Panc1 (cell line): Measurements from ENCODE around the gene CCDC6. TPM values are rescaled to one million over a fixed set of nuclear protein-coding genes. Genes with fewer than 3 reads are reported as not detected.
"Not testable (repeated sequence)": the region's sequence is repeated elsewhere in the genome, so short reads cannot be mapped to it uniquely, and the experiment has no call there.

Source experiments
- ATAC-seq: fragments of 200-7000 bp; cut with Tn5 transposase; 2 replicates; pipeline ENCODE4 v1.9.1; 2020; ENCODE audit warnings: mild to moderate bottlenecking, moderate library complexity
- BruUV-seq: library from RNA; stranded (reverse); fragments of 400-500 nt; replicated peaks from 2 replicates; lab custom pipeline; 2021; lab: Mats Ljungman, UMichigan
- CTCF ChIA-PET: fragments of 300-600 bp; sonication (Branson Sonifier 250); formaldehyde crosslinking; loops from one replicate; lab custom pipeline; 2022; ENCODE audit warnings: antibody characterized with exemption; lab: Charles Lee
- POLR2A ChIA-PET: fragments of 300-600 bp; sonication (Branson Sonifier 250); formaldehyde crosslinking; loops from one replicate; lab custom pipeline; 2022; ENCODE audit warnings: antibody characterized with exemption; lab: Charles Lee
- DNase-seq: peaks from one replicate; pipeline ENCODE4 v3.0.0-alpha.2; 2010; ENCODE audit warnings: low read depth, low spot score
- H3K27ac ChIP-seq: 2 replicates; pipeline ENCODE4 v1.5.1; 2011; ENCODE audit warnings: mild to moderate bottlenecking, low read length, inconsistent platforms
- H3K27me3 ChIP-seq: fragments of 200-500 bp; sonication (Bioruptor generic); 2 replicates; pipeline ENCODE4 v1.6.0; 2014; ENCODE audit warnings: low read length, inconsistent platforms; ENCODE audit not compliant: control insufficient read depth, insufficient read depth
- H3K36me3 ChIP-seq: fragments of 200-500 bp; sonication (Bioruptor generic); 2 replicates; pipeline ENCODE4 v1.5.1; 2014; ENCODE audit warnings: inconsistent platforms, mild to moderate bottlenecking, low read length, moderate library complexity; ENCODE audit not compliant: control insufficient read depth, insufficient read depth
- H3K4me1 ChIP-seq: 2 replicates; pipeline ENCODE4 v1.5.1; 2011; ENCODE audit warnings: inconsistent platforms, mild to moderate bottlenecking, low read length, moderate library complexity; ENCODE audit not compliant: control insufficient read depth, insufficient read depth
- H3K4me3 ChIP-seq, 2 experiments: 2 replicates each; pipeline ENCODE4 v1.5.1; 2011 to 2012; ENCODE audit warnings: low read depth in 2 of 2, low read length in 2 of 2, mild to moderate bottlenecking in 2 of 2, inconsistent platforms in 1 of 2, moderate library complexity in 1 of 2
- H3K9me3 ChIP-seq: fragments of 200-500 bp; sonication (Bioruptor generic); 2 replicates; pipeline ENCODE4 v1.5.1; 2014; ENCODE audit warnings: low read depth, mild to moderate bottlenecking, inconsistent platforms, low read length, moderate library complexity; ENCODE audit not compliant: control insufficient read depth, insufficient read depth
- POLR2AphosphoS5 ChIP-seq: IDR thresholded peaks from 2 replicates; pipeline ENCODE4 v1.6.1; 2012; ENCODE audit warnings: mild to moderate bottlenecking, low read depth, low read length, moderate library complexity
- SIN3A ChIP-seq: IDR thresholded peaks from 2 replicates; pipeline ENCODE4 v1.6.1; 2012; ENCODE audit warnings: low read depth, mild to moderate bottlenecking, low read length, moderate library complexity, borderline replicate concordance; ENCODE audit not compliant: insufficient read depth
- TCF7L2 ChIP-seq: IDR thresholded peaks from 2 replicates; pipeline ENCODE4 v1.6.1; 2011; ENCODE audit warnings: mild to moderate bottlenecking, low read depth, low read length, inconsistent platforms
- in situ Hi-C: cut with HindIII; loops from 2 replicates; pipeline ENCODE4 v1.10.0; 2016; ENCODE audit warnings: low sequenced_read_pairs, low pct_unique_long_range_greater_than_20kb
- intact Hi-C: fragments of 100-400 bp; cut with micrococcal nuclease; formaldehyde crosslinking; loops from one replicate; pipeline ENCODE4 v1.10.0; 2022; ENCODE audit not compliant: unreplicated experiment
- total RNA-seq: library from RNA; stranded (reverse); gene quantifications from one replicate; pipeline ENCODE4 v1.2.1, GENCODE V29; 2021; ENCODE audit not compliant: unreplicated experiment
- TF ChIP-seq, protein P1 (sequence below): fragments of 450-650 bp; IDR thresholded peaks from 2 replicates; pipeline ENCODE4 v1.5.1; 2017; ENCODE audit warnings: mild to moderate bottlenecking
- TF ChIP-seq, protein P2 (sequence below), 2 experiments: IDR thresholded peaks; 2 replicates each; pipeline ENCODE4 v1.6.1; 2011 to 2012; ENCODE audit warnings: low read depth in 2 of 2, control low read depth in 1 of 2, low read length in 1 of 2, mild to moderate bottlenecking in 1 of 2, moderate library complexity in 1 of 2; ENCODE audit not compliant: insufficient read depth in 1 of 2

The CCDC6 gene
- total RNA-seq, 1 experiment from 2014 or later, result 48.7 TPM

DNA sequence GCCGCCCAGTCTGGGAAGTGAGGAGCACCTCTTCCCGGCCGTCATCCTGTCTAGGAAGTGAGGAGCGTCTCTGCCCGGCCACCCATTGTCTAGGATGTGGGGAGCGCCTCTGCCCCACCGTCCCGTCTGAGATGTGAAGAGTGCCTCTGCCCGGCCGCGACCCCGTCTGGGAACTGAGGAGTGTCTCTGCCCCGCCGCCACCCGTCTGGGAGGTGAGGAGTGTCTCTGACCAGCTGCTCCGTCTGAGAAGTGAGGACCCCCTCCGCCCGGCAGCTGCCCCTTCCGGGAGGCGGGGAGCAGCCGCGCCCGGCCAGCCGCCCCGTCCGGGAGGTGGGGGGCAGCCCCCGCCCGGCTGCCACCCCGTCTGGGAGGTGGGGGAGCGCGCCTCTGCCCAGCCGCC, 162.2 kb downstream of the CCDC6 start:
- H3K4me1 ChIP-seq, H3K4me3 ChIP-seq, in situ Hi-C loops, POLR2A ChIA-PET, H3K27me3 ChIP-seq, ATAC-seq, H3K27ac ChIP-seq, H3K9me3 ChIP-seq, BruUV-seq, DNase-seq, intact Hi-C loops, H3K36me3 ChIP-seq, CTCF ChIA-PET: not testable (repeated sequence)

DNA sequence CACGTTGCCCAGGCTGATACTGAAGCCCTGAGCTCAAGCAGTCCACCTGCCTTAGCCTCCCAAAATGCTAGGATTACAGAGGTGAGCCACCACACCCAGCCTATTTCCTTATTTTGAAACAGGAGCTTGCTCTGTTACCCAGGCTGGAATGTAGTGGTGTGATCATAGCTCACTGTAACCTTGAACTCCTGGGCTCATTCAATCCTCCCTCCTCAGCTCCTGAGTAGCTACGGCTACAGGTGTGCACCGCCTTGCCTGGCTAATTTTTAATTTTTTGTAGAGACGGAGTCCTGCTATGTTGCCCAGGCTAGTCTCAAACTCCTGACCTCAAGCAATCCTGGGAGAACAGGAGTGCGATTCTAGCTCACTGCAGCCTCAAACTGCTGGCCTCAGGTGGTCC, 164.8 kb downstream of the CCDC6 start:
- ChIA-PET POLR2A (no interaction called here), CTCF (no interaction called here)
- DNase-seq, result no peak
- Histone ChIP-seq H3K36me3 (no peaks in the 10 kb centered on the region), H3K27me3 (peaks cover 9% of the 10 kb centered on the region; the same call in 1 of the 2 replicates), H3K27ac (no peak overlapping the region), H3K9me3 (no peaks in the 10 kb centered on the region), H3K4me1 (no peaks in the 10 kb centered on the region), H3K4me3 (no peak overlapping the region)
- no peak for ATAC-seq
- BruUV-seq, result no TSS peak
- in situ Hi-C loops, result no loop called here
- TF ChIP-seq SIN3A (no peak), POLR2AphosphoS5 (no peak)
- intact Hi-C loops, result no loop called here

DNA sequence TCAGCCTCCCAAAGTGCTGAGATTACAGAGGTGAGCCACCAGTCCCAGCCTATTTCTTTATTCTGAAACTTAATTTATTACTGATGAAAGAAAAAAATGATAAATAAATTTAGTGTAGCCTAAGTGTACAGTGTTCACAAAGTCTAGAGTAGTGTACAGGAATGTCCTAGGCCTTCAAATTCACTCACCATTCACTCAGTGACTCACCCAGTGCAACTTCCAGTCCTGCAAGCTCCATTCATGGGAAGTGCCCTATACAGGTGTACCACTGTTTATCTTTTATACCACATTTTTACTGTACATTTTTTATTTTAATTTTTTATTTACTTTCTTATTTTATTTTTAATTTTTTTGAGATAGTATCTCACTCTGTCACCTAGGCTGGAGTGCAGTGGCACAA, 165.3 kb downstream of the CCDC6 start:
- DNase-seq (no peak), ATAC-seq (no peak)
- Histone ChIP-seq H3K4me1 (no peaks in the 10 kb centered on the region), H3K27ac (no peak overlapping the region), H3K36me3 (no peaks in the 10 kb centered on the region), H3K27me3 (peaks cover 9% of the 10 kb centered on the region; the same call in 1 of the 2 replicates), H3K4me3 (no peak overlapping the region), H3K9me3 (no peaks in the 10 kb centered on the region)
- TF ChIP-seq SIN3A (no peak), POLR2AphosphoS5 (no peak), TCF7L2 (no peak)
- TF ChIP-seq, protein P1, sequence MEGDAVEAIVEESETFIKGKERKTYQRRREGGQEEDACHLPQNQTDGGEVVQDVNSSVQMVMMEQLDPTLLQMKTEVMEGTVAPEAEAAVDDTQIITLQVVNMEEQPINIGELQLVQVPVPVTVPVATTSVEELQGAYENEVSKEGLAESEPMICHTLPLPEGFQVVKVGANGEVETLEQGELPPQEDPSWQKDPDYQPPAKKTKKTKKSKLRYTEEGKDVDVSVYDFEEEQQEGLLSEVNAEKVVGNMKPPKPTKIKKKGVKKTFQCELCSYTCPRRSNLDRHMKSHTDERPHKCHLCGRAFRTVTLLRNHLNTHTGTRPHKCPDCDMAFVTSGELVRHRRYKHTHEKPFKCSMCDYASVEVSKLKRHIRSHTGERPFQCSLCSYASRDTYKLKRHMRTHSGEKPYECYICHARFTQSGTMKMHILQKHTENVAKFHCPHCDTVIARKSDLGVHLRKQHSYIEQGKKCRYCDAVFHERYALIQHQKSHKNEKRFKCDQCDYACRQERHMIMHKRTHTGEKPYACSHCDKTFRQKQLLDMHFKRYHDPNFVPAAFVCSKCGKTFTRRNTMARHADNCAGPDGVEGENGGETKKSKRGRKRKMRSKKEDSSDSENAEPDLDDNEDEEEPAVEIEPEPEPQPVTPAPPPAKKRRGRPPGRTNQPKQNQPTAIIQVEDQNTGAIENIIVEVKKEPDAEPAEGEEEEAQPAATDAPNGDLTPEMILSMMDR, result no peak
- TF ChIP-seq, protein P2, sequence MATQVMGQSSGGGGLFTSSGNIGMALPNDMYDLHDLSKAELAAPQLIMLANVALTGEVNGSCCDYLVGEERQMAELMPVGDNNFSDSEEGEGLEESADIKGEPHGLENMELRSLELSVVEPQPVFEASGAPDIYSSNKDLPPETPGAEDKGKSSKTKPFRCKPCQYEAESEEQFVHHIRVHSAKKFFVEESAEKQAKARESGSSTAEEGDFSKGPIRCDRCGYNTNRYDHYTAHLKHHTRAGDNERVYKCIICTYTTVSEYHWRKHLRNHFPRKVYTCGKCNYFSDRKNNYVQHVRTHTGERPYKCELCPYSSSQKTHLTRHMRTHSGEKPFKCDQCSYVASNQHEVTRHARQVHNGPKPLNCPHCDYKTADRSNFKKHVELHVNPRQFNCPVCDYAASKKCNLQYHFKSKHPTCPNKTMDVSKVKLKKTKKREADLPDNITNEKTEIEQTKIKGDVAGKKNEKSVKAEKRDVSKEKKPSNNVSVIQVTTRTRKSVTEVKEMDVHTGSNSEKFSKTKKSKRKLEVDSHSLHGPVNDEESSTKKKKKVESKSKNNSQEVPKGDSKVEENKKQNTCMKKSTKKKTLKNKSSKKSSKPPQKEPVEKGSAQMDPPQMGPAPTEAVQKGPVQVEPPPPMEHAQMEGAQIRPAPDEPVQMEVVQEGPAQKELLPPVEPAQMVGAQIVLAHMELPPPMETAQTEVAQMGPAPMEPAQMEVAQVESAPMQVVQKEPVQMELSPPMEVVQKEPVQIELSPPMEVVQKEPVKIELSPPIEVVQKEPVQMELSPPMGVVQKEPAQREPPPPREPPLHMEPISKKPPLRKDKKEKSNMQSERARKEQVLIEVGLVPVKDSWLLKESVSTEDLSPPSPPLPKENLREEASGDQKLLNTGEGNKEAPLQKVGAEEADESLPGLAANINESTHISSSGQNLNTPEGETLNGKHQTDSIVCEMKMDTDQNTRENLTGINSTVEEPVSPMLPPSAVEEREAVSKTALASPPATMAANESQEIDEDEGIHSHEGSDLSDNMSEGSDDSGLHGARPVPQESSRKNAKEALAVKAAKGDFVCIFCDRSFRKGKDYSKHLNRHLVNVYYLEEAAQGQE (IDR thresholded peaks at IDR 0.05; ENCODE audit: insufficient read depth in 1 of 2, low read depth in 2 of 2, low read length in 1 of 2), result no peak
- POLR2A ChIA-PET, result no interaction called here
- no TSS peak for BruUV-seq
- in situ Hi-C loops (no loop called here), intact Hi-C loops (no loop called here)
- CTCF ChIA-PET, result no interaction called here

Other genes with a start within 250 kb of the CCDC6 start
- gene SLC16A9, start 196.7 kb downstream of the CCDC6 start, total RNA-seq, result 0.13 TPM
- not detected for gene MRLN, start 153.1 kb downstream of the CCDC6 start, total RNA-seq